Thoracic aorta (tissue), 2 donors: ENCODE measurements around the gene PABPN1L. TPM values are rescaled to one million over a fixed set of nuclear protein-coding genes. Genes with fewer than 3 reads are reported as not detected.

Experiments
- ATAC-seq: fragments of 150-250 bp; one replicate; pipeline ENCODE4 v1.8.0; 2017; ENCODE audit warnings: low read depth; ENCODE audit not compliant: insufficient number of reproducible peaks, low FRiP score
- DNase-seq: peaks from one replicate; pipeline ENCODE4 v3.0.0-alpha.2; 2020; ENCODE audit warnings: low spot score
- H3K27ac ChIP-seq, 2 donors: fragments of 200-600 bp; sonication (generic); 1 replicate in 1 of 2; 2 replicates in 1 of 2; pipeline ENCODE4 v1.5.1; 2016; ENCODE audit warnings: mild to moderate bottlenecking in 2 of 2, moderate library complexity in 2 of 2
- H3K27me3 ChIP-seq: fragments of 200-600 bp; sonication (generic); replicated peaks from 2 replicates; pipeline ENCODE4 v1.6.0; 2016; ENCODE audit warnings: mild to moderate bottlenecking; ENCODE audit not compliant: insufficient read depth
- H3K36me3 ChIP-seq: fragments of 200-600 bp; sonication (generic); one replicate; pipeline ENCODE4 v1.5.1; 2016
- H3K4me1 ChIP-seq, 2 donors: fragments of 200-600 bp; sonication (generic); 1 replicate in 1 of 2; 2 replicates in 1 of 2; pipeline versions ENCODE4 v1.5.1 to v1.6.0; 2016; ENCODE audit warnings: low read depth in 2 of 2, mild to moderate bottlenecking in 1 of 2; ENCODE audit not compliant: control insufficient read depth in 1 of 2
- H3K4me3 ChIP-seq: fragments of 200-600 bp; sonication (generic); 2 replicates; pipeline ENCODE4 v1.5.1; 2016; ENCODE audit warnings: mild to moderate bottlenecking
- H3K9me3 ChIP-seq: fragments of 200-600 bp; sonication (generic); 2 replicates; pipeline ENCODE4 v1.5.1; 2016
- CTCF ChIP-seq: fragments of 200-600 bp; sonication (generic); IDR thresholded peaks from one replicate; pipeline ENCODE4 v1.5.1; 2019; ENCODE audit warnings: antibody characterized with exemption
- total RNA-seq, 2 donors: library from RNA; depleted of rRNA; stranded (reverse); fragments of >200 nt; gene quantifications; one replicate each; pipeline versions ENCODE4 v1.1.0 to v1.2.3, GENCODE V29; 2016

Gene PABPN1L
- total RNA-seq, 2 donors from 2014 or later = not detected

- no peaks in the 10 kb centered on the region for H3K4me1 ChIP-seq
- ATAC-seq (no peak), DNase-seq (no peak)
- TF ChIP-seq CTCF = no peak
- H3K4me3 ChIP-seq = no peak overlapping the region
- no peaks in the 10 kb centered on the region for H3K36me3 ChIP-seq
- no peaks in the 10 kb centered on the region for H3K27me3 ChIP-seq
- no peaks in the 10 kb centered on the region for H3K9me3 ChIP-seq
- no peak overlapping the region for H3K27ac ChIP-seq
These were observed 8.6 kb upstream of the PABPN1L start for GRCh38 chr16:88874938-88875599.

GRCh38 chr16:88872650-88873331 lies 6.3 kb upstream of the PABPN1L start:
- ATAC-seq (no peak), DNase-seq (no peak)

DNA sequence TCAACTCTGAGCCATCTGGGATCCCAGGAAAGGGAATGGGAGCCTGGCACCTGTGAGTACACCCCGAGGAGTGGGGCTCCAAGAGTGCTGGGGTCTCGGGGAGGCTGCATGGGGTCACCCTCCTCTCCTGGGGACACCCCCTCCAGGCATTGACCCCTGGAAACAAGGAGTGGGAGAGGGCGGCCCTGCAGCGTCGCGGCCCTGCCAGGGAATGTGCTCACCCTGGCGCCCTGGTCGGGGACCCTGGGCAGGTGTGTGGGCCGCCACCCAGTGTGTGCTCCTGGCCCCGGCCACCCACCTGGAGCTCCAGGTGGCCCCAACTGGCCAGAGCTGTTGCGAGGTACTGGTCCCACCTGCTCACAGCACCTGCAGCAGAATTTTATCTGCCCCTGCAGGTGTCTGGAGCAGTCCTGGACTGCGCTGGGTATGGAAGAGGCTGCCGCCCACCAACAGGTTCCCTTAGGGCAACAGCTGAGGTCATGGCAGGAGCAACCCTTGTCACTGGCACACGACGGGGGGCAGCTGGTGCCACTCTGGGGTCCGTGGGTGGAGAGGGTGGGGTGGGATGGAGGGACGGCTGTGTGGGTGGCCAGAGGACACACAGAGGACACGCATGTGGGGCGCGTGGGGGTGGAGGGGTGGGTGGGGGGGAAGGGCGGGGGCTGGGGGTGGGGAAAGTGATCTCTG lies 5.4 kb upstream of the PABPN1L start:
- no peaks in the 10 kb centered on the region for H3K4me1 ChIP-seq
- TF ChIP-seq CTCF = no peak
- no peak overlapping the region for H3K4me3 ChIP-seq
- no peak for DNase-seq
- H3K27ac ChIP-seq = no peak overlapping the region
- ATAC-seq = no peak
- no peaks in the 10 kb centered on the region for H3K36me3 ChIP-seq
- H3K27me3 ChIP-seq = no peaks in the 10 kb centered on the region
- H3K9me3 ChIP-seq = no peaks in the 10 kb centered on the region

More at GRCh38 chr16:88872650-88873331, 6.3 kb upstream of the PABPN1L start:
- no peaks in the 10 kb centered on the region for H3K4me1 ChIP-seq
- H3K36me3 ChIP-seq = no peaks in the 10 kb centered on the region
- no peak overlapping the region for H3K27ac ChIP-seq
- H3K4me3 ChIP-seq = no peak overlapping the region
- H3K27me3 ChIP-seq = no peaks in the 10 kb centered on the region
- TF ChIP-seq CTCF = no peak
- H3K9me3 ChIP-seq = no peaks in the 10 kb centered on the region

DNA sequence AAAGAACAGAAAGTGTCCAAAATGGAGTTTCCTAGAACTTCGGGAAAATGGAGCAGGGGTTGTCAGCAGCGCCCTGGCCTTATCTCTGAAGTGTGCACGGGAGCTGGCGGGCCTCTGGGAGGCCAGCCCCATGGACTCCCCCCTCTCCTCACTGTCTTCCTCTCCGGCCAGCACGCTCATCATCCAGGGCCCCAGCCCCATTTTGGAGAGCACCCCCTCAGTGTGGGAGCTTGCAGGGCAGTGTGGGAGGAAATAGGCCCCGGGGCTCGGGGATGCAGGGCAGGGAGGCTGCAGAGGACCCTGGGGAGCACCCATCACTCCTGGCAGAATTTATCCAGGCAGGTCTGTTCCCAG lies 4.9 kb upstream of the PABPN1L start:
- H3K4me1 ChIP-seq = no peaks in the 10 kb centered on the region
- TF ChIP-seq CTCF = no peak
- no peak overlapping the region for H3K4me3 ChIP-seq
- no peaks in the 10 kb centered on the region for H3K36me3 ChIP-seq
- no peak overlapping the region for H3K27ac ChIP-seq
- DNase-seq (no peak), ATAC-seq (no peak)
- no peaks in the 10 kb centered on the region for H3K9me3 ChIP-seq
- H3K27me3 ChIP-seq = no peaks in the 10 kb centered on the region

- Histone ChIP-seq H3K36me3 (no peaks in the 10 kb centered on the region), H3K9me3 (no peaks in the 10 kb centered on the region), H3K4me3 (no peak overlapping the region), H3K4me1 (no peaks in the 10 kb centered on the region), H3K27me3 (no peaks in the 10 kb centered on the region), H3K27ac (no peak overlapping the region)
- no peak for ATAC-seq
- TF ChIP-seq CTCF = no peak
- no peak for DNase-seq
These were observed 4.3 kb upstream of the PABPN1L start for GRCh38 chr16:88870608-88871348.
